Endometrial microvascular endothelial cells (primary cell): ENCODE measurements around the gene SEPTIN10. TPM values are rescaled to one million over a fixed set of nuclear protein-coding genes. Genes with fewer than 3 reads are reported as not detected.

Experiments
- total RNA-seq: library from RNA; depleted of rRNA; stranded (reverse); fragments of >200 nt; gene quantifications from one replicate; pipeline ENCODE4 v1.2.3, GENCODE V29; 2015; ENCODE audit errors: inconsistent ontology term

The SEPTIN10 gene
- total RNA-seq, 1 donor from 2014 or later, result 102 TPM

Other genes starting within 250 kb of the SEPTIN10 start
- 1.5 TPM for gene SOWAHC, start 398 bp upstream of the SEPTIN10 start, total RNA-seq
- 10.1 TPM for gene RGPD5, start 180.3 kb upstream of the SEPTIN10 start, total RNA-seq